ENCODE measurements around the gene FAP. TPM values are rescaled to one million over a fixed set of nuclear protein-coding genes. Genes with fewer than 3 reads are reported as not detected.

FAP gene
- total RNA-seq, 1 experiment from 2014 or later: not detected

GRCh38 chr2:162184821-162185450 lies 58.3 kb downstream of the FAP start:
- TF ChIP-seq EZH2 (IDR thresholded peaks at IDR 0.05; ENCODE audit: low read depth) (no peak), CTCF (conservative IDR thresholded peaks at IDR 0.05) (no peak)
- H2AFZ ChIP-seq: no peak overlapping the region
- H3K79me2 ChIP-seq (ENCODE audit: low read depth): no peaks in the 10 kb centered on the region
- H3K27ac ChIP-seq: no peak overlapping the region
- intact Hi-C loops (cut with micrococcal nuclease; ENCODE audit: unreplicated experiment): no loop called here
- no peak overlapping the region for H3K4me3 ChIP-seq
- no peaks in the 10 kb centered on the region for H3F3A ChIP-seq (ENCODE audit: insufficient read depth, low read depth)
- no peaks in the 10 kb centered on the region for H3K27me3 ChIP-seq (ENCODE audit: insufficient read depth, low read depth)
- H4K20me1 ChIP-seq (ENCODE audit: insufficient read depth): no peaks in the 10 kb centered on the region
- H3K9me2 ChIP-seq (ENCODE audit: insufficient read depth): no peaks in the 10 kb centered on the region
- no TSS peak for BruUV-seq (replicated peaks)
- H3K4me2 ChIP-seq: no peak overlapping the region
- H3K4me1 ChIP-seq (replicated peaks; ENCODE audit: insufficient read depth): no peaks in the 10 kb centered on the region
- H3K9me3 ChIP-seq (ENCODE audit: insufficient read depth, low read depth): no peaks in the 10 kb centered on the region
- no peaks in the 10 kb centered on the region for H3K36me3 ChIP-seq (ENCODE audit: low read depth)
- ChIA-PET CTCF (no interaction called here), POLR2A (ENCODE audit: unreplicated experiment) (no interaction called here)
- DNase-seq: no peak

GRCh38 chr2:162184359-162184758 lies 58.9 kb downstream of the FAP start:
- no peaks in the 10 kb centered on the region for H3K9me2 ChIP-seq (ENCODE audit: insufficient read depth)
- H3K4me2 ChIP-seq: no peak overlapping the region
- no peaks in the 10 kb centered on the region for H3K27me3 ChIP-seq (ENCODE audit: insufficient read depth, low read depth)
- no peak overlapping the region for H2AFZ ChIP-seq
- POLR2A ChIA-PET (ENCODE audit: unreplicated experiment): no interaction called here
- H3K79me2 ChIP-seq (ENCODE audit: low read depth): no peaks in the 10 kb centered on the region
- H3K4me3 ChIP-seq: no peak overlapping the region
- H3F3A ChIP-seq (ENCODE audit: insufficient read depth, low read depth): no peaks in the 10 kb centered on the region
- intact Hi-C loops (cut with micrococcal nuclease; ENCODE audit: unreplicated experiment): no loop called here
- H3K9me3 ChIP-seq (ENCODE audit: insufficient read depth, low read depth): no peaks in the 10 kb centered on the region
- no TSS peak for BruUV-seq (replicated peaks)
- CTCF ChIA-PET: no interaction called here
- DNase-seq: no peak
- H4K20me1 ChIP-seq (ENCODE audit: insufficient read depth): no peaks in the 10 kb centered on the region
- H3K4me1 ChIP-seq (replicated peaks; ENCODE audit: insufficient read depth): no peaks in the 10 kb centered on the region
- no peak overlapping the region for H3K27ac ChIP-seq
- TF ChIP-seq CTCF (conservative IDR thresholded peaks at IDR 0.05): no peak
- TF ChIP-seq EZH2 (IDR thresholded peaks at IDR 0.05; ENCODE audit: low read depth): no peak
- no peaks in the 10 kb centered on the region for H3K36me3 ChIP-seq (ENCODE audit: low read depth)

- Histone ChIP-seq H3K4me3 (no peak overlapping the region), H3K4me1 (replicated peaks; ENCODE audit: insufficient read depth) (no peaks in the 10 kb centered on the region), H3K9me2 (ENCODE audit: insufficient read depth) (no peaks in the 10 kb centered on the region), H2AFZ (no peak overlapping the region), H3K27me3 (ENCODE audit: insufficient read depth, low read depth) (no peaks in the 10 kb centered on the region), H3K9me3 (ENCODE audit: insufficient read depth, low read depth) (no peaks in the 10 kb centered on the region), H4K20me1 (ENCODE audit: insufficient read depth) (no peaks in the 10 kb centered on the region), H3K79me2 (ENCODE audit: low read depth) (no peaks in the 10 kb centered on the region), H3K36me3 (ENCODE audit: low read depth) (no peaks in the 10 kb centered on the region), H3F3A (ENCODE audit: insufficient read depth, low read depth) (no peaks in the 10 kb centered on the region), H3K27ac (no peak overlapping the region), H3K4me2 (no peak overlapping the region)
- DNase-seq: no peak
- BruUV-seq (replicated peaks): no TSS peak
- intact Hi-C loops (cut with micrococcal nuclease; ENCODE audit: unreplicated experiment): no loop called here
- POLR2A ChIA-PET (ENCODE audit: unreplicated experiment): no interaction called here
- CTCF ChIA-PET: no interaction called here
- TF ChIP-seq CTCF (conservative IDR thresholded peaks at IDR 0.05): no peak
- no peak for TF ChIP-seq EZH2 (IDR thresholded peaks at IDR 0.05; ENCODE audit: low read depth)
Measured at GRCh38 chr2:162182395-162182794, 60.9 kb downstream of the FAP start.

Data from PC-9 (cell line).